ENCODE results near the gene XKR8. TPM values are rescaled to one million over a fixed set of nuclear protein-coding genes. Genes with fewer than 3 reads are reported as not detected.
"Not testable (repeated sequence)": the region's sequence is repeated elsewhere in the genome, so short reads cannot be mapped to it uniquely, and the experiment has no call there.

The XKR8 gene
- polyA plus RNA-seq, 1 donor from 2014 or later, result not detected

DNA sequence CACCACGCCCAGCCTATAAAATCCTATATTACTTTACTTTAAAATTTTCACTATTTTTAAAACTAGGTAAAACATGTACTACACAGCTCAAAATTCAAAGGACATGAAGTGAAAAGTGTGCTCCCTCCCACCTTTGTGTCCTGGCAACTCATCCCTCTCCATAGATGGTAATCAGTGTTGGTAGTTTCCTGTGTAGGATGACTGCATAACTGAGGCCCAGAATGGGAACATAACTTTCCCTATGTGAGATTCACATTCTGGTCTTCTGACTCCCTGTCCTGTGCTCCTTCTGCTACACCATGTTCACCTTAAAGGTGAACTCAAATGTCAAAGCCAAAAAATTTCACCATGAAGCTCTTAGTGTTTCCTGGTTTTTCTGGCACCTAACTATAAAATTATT lies 39.3 kb downstream of the XKR8 start:
- Histone ChIP-seq H2AFZ (ENCODE audit: low read depth, low read length) (no peak overlapping the region), H3K79me2 (replicated peaks; ENCODE audit: insufficient read depth, low read length) (no peaks in the 10 kb centered on the region), H3F3A (ENCODE audit: insufficient read depth, low read length, poor library complexity, severe bottlenecking) (no peaks in the 10 kb centered on the region), H3K9ac (ENCODE audit: low read length) (no peak overlapping the region), H4K20me1 (ENCODE audit: insufficient read depth) (no peaks in the 10 kb centered on the region), H3K36me3 (ENCODE audit: insufficient read depth, low read length) (no peaks in the 10 kb centered on the region), H3K27me3 (ENCODE audit: insufficient read depth, low read depth, low read length) (no peaks in the 10 kb centered on the region), H3K4me2 (ENCODE audit: low read length) (no peak overlapping the region), H3K9me3 (ENCODE audit: low read length) (no peaks in the 10 kb centered on the region), H3K4me3 (ENCODE audit: low read length) (no peak overlapping the region), H3K27ac (ENCODE audit: low read length) (no peak overlapping the region), H3K9me2 (ENCODE audit: insufficient read depth, low read length) (no peaks in the 10 kb centered on the region)
- TF ChIP-seq TAF1 (IDR thresholded peaks at IDR 0.05; ENCODE audit: low read depth), result no peak
- no peak for TF ChIP-seq SMC3 (conservative IDR thresholded peaks at IDR 0.05; ENCODE audit: poor library complexity)
- TF ChIP-seq, protein P1, sequence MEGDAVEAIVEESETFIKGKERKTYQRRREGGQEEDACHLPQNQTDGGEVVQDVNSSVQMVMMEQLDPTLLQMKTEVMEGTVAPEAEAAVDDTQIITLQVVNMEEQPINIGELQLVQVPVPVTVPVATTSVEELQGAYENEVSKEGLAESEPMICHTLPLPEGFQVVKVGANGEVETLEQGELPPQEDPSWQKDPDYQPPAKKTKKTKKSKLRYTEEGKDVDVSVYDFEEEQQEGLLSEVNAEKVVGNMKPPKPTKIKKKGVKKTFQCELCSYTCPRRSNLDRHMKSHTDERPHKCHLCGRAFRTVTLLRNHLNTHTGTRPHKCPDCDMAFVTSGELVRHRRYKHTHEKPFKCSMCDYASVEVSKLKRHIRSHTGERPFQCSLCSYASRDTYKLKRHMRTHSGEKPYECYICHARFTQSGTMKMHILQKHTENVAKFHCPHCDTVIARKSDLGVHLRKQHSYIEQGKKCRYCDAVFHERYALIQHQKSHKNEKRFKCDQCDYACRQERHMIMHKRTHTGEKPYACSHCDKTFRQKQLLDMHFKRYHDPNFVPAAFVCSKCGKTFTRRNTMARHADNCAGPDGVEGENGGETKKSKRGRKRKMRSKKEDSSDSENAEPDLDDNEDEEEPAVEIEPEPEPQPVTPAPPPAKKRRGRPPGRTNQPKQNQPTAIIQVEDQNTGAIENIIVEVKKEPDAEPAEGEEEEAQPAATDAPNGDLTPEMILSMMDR (IDR thresholded peaks at IDR 0.05; ENCODE audit: poor library complexity, severe bottlenecking), result no peak
- no peak for TF ChIP-seq MXI1 (conservative IDR thresholded peaks at IDR 0.05; ENCODE audit: poor library complexity, severe bottlenecking)

DNA sequence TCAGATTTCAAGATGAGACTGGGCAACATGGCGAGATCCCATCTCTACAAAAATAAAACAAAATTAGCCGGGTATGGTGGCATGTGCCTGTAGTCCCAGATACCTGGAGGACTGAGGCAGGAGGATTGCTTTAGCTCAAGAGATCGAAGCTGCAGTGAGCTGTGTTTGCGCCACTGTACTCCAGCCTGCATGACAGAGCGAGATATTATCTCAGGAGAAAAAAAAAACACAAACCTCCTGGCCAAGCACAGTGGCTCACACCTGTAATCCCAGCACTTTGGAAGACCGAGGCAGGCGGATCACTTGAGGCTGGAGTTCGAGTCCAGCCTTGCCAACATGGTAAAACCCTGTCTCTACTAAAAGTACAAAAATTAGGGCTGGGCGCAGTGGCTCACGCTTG lies 42.8 kb downstream of the XKR8 start:
- no peaks in the 10 kb centered on the region for H3K79me2 ChIP-seq (replicated peaks; ENCODE audit: insufficient read depth, low read length)
- no peak overlapping the region for H3K4me2 ChIP-seq (ENCODE audit: low read length)
- H3K36me3 ChIP-seq (ENCODE audit: insufficient read depth, low read length), result no peaks in the 10 kb centered on the region
- TF ChIP-seq MXI1 (conservative IDR thresholded peaks at IDR 0.05; ENCODE audit: poor library complexity, severe bottlenecking) (no peak), EZH2 (IDR thresholded peaks at IDR 0.05; ENCODE audit: borderline replicate concordance, insufficient read depth, low read length, poor library complexity, severe bottlenecking) (no peak), TAF1 (IDR thresholded peaks at IDR 0.05; ENCODE audit: low read depth) (no peak)
- no peaks in the 10 kb centered on the region for H3K9me3 ChIP-seq (ENCODE audit: low read length)
- H4K20me1 ChIP-seq (ENCODE audit: insufficient read depth), result no peaks in the 10 kb centered on the region
- H3K27ac ChIP-seq (ENCODE audit: low read length), result no peak overlapping the region
- H3K9me2 ChIP-seq (ENCODE audit: insufficient read depth, low read length), result no peaks in the 10 kb centered on the region
- H2AFZ ChIP-seq (ENCODE audit: low read depth, low read length), result no peak overlapping the region
- no peak overlapping the region for H3K4me3 ChIP-seq (ENCODE audit: low read length)
- no peaks in the 10 kb centered on the region for H3F3A ChIP-seq (ENCODE audit: insufficient read depth, low read length, poor library complexity, severe bottlenecking)
- H3K27me3 ChIP-seq (ENCODE audit: insufficient read depth, low read depth, low read length), result no peaks in the 10 kb centered on the region
- H3K9ac ChIP-seq (ENCODE audit: low read length), result no peak overlapping the region

DNA sequence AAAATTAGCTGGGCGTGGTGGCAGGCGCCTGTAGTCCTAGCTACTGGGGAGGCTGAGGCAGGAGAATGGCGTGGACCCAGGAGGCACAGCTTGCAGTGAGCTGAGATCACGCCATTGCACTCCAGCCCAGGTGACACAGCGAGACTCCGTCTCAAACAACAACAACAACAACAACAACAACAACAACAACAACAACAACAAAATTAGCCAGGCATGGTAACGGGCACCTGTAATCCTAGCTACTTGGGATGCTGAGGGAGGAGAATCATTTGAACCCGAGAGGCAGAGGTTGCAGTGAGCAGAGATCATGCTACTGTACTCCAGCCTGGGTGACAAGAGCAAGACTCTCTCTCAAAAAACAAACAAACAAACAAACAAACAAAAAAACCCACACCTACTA lies 43.3 kb downstream of the XKR8 start:
- H4K20me1 ChIP-seq (ENCODE audit: insufficient read depth); H3K27ac ChIP-seq (ENCODE audit: low read length); H2AFZ ChIP-seq (ENCODE audit: low read depth, low read length); H3K27me3 ChIP-seq (ENCODE audit: insufficient read depth, low read depth, low read length); H3K79me2 ChIP-seq (replicated peaks; ENCODE audit: insufficient read depth, low read length); H3F3A ChIP-seq (ENCODE audit: insufficient read depth, low read length, poor library complexity, severe bottlenecking); H3K9ac ChIP-seq (ENCODE audit: low read length); H3K4me3 ChIP-seq (ENCODE audit: low read length); H3K36me3 ChIP-seq (ENCODE audit: insufficient read depth, low read length); H3K9me3 ChIP-seq (ENCODE audit: low read length); H3K9me2 ChIP-seq (ENCODE audit: insufficient read depth, low read length); H3K4me2 ChIP-seq (ENCODE audit: low read length): not testable (repeated sequence)

DNA sequence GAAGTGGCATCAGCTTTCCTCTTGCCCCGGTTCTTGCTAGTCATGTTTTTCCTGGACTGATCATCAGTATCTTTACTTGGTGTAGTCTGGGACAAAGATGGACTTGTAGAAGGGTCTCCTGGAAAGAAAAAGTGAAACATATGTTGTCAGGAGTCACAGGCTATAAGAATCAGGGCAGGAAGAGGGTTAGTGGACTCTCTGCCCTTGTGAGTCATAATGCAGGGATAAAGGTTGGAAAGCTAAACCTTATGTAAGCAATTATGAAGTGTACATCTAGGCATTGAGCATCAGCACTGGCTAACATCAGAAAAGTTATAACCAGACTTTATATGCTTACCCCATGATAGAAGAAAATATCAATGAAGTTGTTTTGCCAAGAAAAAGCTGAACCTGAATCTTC lies 51.2 kb downstream of the XKR8 start:
- Histone ChIP-seq H3K79me2 (replicated peaks; ENCODE audit: insufficient read depth, low read length) (no peaks in the 10 kb centered on the region), H2AFZ (ENCODE audit: low read depth, low read length) (no peak overlapping the region), H3F3A (ENCODE audit: insufficient read depth, low read length, poor library complexity, severe bottlenecking) (no peaks in the 10 kb centered on the region), H3K4me2 (ENCODE audit: low read length) (no peak overlapping the region), H4K20me1 (ENCODE audit: insufficient read depth) (no peaks in the 10 kb centered on the region), H3K9me2 (ENCODE audit: insufficient read depth, low read length) (no peaks in the 10 kb centered on the region), H3K36me3 (ENCODE audit: insufficient read depth, low read length) (peaks cover 5% of the 10 kb centered on the region), H3K27me3 (ENCODE audit: insufficient read depth, low read depth, low read length) (no peaks in the 10 kb centered on the region), H3K9me3 (ENCODE audit: low read length) (no peaks in the 10 kb centered on the region), H3K4me3 (ENCODE audit: low read length) (no peak overlapping the region), H3K9ac (ENCODE audit: low read length) (no peak overlapping the region), H3K27ac (ENCODE audit: low read length) (no peak overlapping the region)
- no peak for TF ChIP-seq EP300 (conservative IDR thresholded peaks at IDR 0.05; ENCODE audit: poor library complexity, severe bottlenecking)

Other genes starting within 250 kb of the XKR8 start
- gene FAM76A, start 234.0 kb upstream of the XKR8 start, polyA plus RNA-seq, result 11.1 and 14.5 TPM in 2 replicates
- gene STX12, start 186.8 kb upstream of the XKR8 start, polyA plus RNA-seq, result 149 and 171 TPM in 2 replicates
- gene PPP1R8, start 129.2 kb upstream of the XKR8 start, polyA plus RNA-seq, result 90.1 and 106 TPM in 2 replicates
- gene THEMIS2, start 87.4 kb upstream of the XKR8 start, polyA plus RNA-seq, result 0.26 TPM in 1 of 2 replicates, not detected in the other
- 66.9 and 68.2 TPM in 2 replicates for gene RPA2, start 45.4 kb upstream of the XKR8 start, polyA plus RNA-seq
- gene SMPDL3B, start 25.0 kb upstream of the XKR8 start, polyA plus RNA-seq, result 0.56 TPM in 1 of 2 replicates, not detected in the other
- 11.1 and 11.2 TPM in 2 replicates for gene EYA3, start 128.6 kb downstream of the XKR8 start, polyA plus RNA-seq
- 0.12 and 0.30 TPM in 2 replicates for gene PTAFR, start 216.7 kb downstream of the XKR8 start, polyA plus RNA-seq